Lower lobe of right lung (tissue), 2 donors: Measurements from ENCODE around the gene TSSK3. TPM values are rescaled to one million over a fixed set of nuclear protein-coding genes. Genes with fewer than 3 reads are reported as not detected.

ENCODE experiments used
- ATAC-seq, 2 donors: fragments of 200-7000 bp; cut with Tn5 transposase; one replicate each; pipeline ENCODE4 v1.9.1; 2020 to 2022; ENCODE audit warnings: mild to moderate bottlenecking in 2 of 2, moderate library complexity in 2 of 2
- DNase-seq: peaks from one replicate; pipeline ENCODE4 v3.0.0-alpha.2; 2020
- H3K27ac ChIP-seq: fragments of 200-600 bp; one replicate; pipeline ENCODE4 v1.8.0; 2022
- H3K27me3 ChIP-seq: fragments of 200-600 bp; one replicate; pipeline ENCODE4 v1.8.0; 2022; ENCODE audit warnings: low read depth
- H3K36me3 ChIP-seq: fragments of 200-600 bp; one replicate; pipeline ENCODE4 v1.8.0; 2022; ENCODE audit warnings: mild to moderate bottlenecking
- H3K4me1 ChIP-seq: fragments of 200-600 bp; one replicate; pipeline ENCODE4 v1.8.0; 2022
- H3K4me3 ChIP-seq: fragments of 200-600 bp; one replicate; pipeline ENCODE4 v1.8.0; 2022; ENCODE audit warnings: mild to moderate bottlenecking
- H3K9me3 ChIP-seq: fragments of 200-600 bp; one replicate; pipeline ENCODE4 v1.8.0; 2022
- CTCF ChIP-seq: fragments of 200-600 bp; IDR thresholded peaks from one replicate; pipeline ENCODE4 v1.8.0; 2022; ENCODE audit warnings: antibody characterized with exemption, mild to moderate bottlenecking
- intact Hi-C: fragments of 100-400 bp; cut with DNase I; formaldehyde crosslinking; loops from one replicate; pipeline ENCODE4 v1.11.0; 2022
- total RNA-seq: library from RNA; stranded (reverse); fragmentation: NEBNext Ultra II Directional; extraction: Animal tissue kit (Norgen Biotek cat#: 25700); gene quantifications from one replicate; pipeline ENCODE4 v1.2.1, GENCODE V29; 2021
- donor health status: DM: no; HTN: yes; CAD: no; lungs with severe emphysema.

Gene TSSK3
- total RNA-seq, 1 donor from 2014 or later, result 2.1 TPM

- DNase-seq (peak; percentile 87), ATAC-seq (peak; percentile 83 to 89)
- H3K9me3 ChIP-seq, result no peaks in the 10 kb centered on the region
- H3K4me3 ChIP-seq, result peak overlapping the region; percentile 79
- peak overlapping the region; percentile 95 for H3K27ac ChIP-seq
- peak; percentile 52 for TF ChIP-seq CTCF
- no peaks in the 10 kb centered on the region for H3K36me3 ChIP-seq
- no peaks in the 10 kb centered on the region for H3K27me3 ChIP-seq
- peaks cover 48% of the 10 kb centered on the region for H3K4me1 ChIP-seq
- intact Hi-C loops, result no loop called here
Observed at GRCh38 chr1:32350785-32351398, 11.4 kb upstream of the TSSK3 start.

DNA sequence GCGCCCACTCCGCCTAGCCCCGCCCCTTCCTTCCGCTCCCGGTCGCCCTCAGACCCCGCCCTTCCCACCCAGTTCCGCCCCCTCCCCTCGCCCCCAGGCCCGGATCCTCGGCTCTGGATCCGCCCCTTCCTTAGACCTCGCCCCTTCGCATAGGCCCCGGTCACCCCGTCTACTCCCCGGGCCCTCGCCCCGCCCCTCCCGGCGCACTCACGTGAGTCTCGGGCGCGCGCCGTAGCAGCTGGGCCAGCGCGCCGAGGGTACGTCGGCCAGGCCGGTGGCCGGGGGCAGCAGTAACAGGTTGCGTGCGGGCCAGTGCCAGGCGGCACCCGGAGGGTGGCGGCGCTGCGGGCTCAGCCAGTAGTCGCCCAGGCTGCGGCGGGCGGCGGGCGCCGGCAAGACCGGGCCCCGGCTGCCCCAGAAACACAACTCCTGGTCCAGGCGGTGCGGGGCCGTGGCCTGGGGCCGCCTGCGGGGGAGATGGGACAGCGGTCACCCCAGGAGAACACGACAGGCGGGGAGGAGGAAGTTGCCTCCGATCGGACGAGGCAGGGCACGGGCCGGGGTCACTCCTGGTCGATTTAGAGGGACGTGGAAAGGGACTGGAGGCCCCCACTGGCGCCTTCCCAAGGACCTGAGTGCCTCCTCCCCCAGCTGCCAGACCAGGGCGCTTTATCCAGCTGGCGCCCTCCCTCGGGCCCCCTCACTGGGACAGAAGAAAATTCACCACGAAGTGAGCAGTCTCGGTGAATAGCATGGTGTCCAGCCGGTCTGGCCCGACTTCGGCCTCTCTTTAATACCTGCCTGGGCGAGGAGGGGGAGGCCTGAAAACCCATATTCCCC is 10.7 kb upstream of the TSSK3 start:
- Histone ChIP-seq H3K27me3 (no peaks in the 10 kb centered on the region), H3K27ac (peak overlapping the region; percentile 95), H3K4me3 (peak overlapping the region; percentile 79), H3K4me1 (peaks cover 48% of the 10 kb centered on the region), H3K9me3 (no peaks in the 10 kb centered on the region), H3K36me3 (no peaks in the 10 kb centered on the region)
- DNase-seq (peak; percentile 95), ATAC-seq (peak; percentile 96)
- intact Hi-C loops, result no loop called here
- peak; percentile 21 for TF ChIP-seq CTCF

GRCh38 chr1:32352239-32352745 is 10.0 kb upstream of the TSSK3 start:
- no peak for TF ChIP-seq CTCF
- no peaks in the 10 kb centered on the region for H3K9me3 ChIP-seq
- peaks cover 48% of the 10 kb centered on the region for H3K4me1 ChIP-seq
- H3K27ac ChIP-seq, result peak overlapping the region; percentile 95
- DNase-seq, result no peak
- no peaks in the 10 kb centered on the region for H3K27me3 ChIP-seq
- intact Hi-C loops, result no loop called here
- ATAC-seq, result no peak
- H3K36me3 ChIP-seq, result no peaks in the 10 kb centered on the region
- peak overlapping the region; percentile 79 for H3K4me3 ChIP-seq

DNA sequence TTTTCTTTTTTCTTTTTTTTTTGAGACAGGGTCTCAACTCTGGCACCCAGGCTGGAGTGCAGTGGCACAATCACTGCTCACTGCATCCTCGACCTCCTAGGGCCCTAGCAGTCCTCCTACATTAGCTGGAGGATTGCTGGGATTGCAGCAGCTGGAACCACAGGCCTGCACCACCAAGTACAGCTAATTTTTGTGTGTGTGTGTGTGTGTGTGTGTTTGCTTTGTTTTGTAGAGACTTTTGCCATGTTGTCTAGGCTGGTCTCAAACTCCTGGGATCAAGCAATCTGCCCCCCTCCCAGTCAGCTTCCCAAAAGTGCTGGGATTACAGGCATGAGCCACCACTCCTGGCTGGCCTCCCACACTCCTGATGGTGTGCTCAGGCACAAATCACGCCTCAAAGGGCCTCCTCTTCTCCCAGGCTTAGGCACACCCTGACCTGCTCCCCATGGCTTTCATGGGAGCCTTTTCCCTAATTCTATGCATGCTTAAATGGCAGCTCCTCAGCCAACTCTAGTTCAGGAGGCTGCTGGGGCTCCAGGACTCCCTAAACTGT is 9.4 kb upstream of the TSSK3 start:
- H3K36me3 ChIP-seq, result no peaks in the 10 kb centered on the region
- H3K27me3 ChIP-seq, result no peaks in the 10 kb centered on the region
- TF ChIP-seq CTCF, result no peak
- DNase-seq (no peak), ATAC-seq (no peak)
- H3K4me3 ChIP-seq, result peak overlapping the region; percentile 79
- H3K27ac ChIP-seq, result peak overlapping the region; percentile 95
- H3K9me3 ChIP-seq, result no peaks in the 10 kb centered on the region
- H3K4me1 ChIP-seq, result peaks cover 48% of the 10 kb centered on the region
- intact Hi-C loops, result no loop called here

DNA sequence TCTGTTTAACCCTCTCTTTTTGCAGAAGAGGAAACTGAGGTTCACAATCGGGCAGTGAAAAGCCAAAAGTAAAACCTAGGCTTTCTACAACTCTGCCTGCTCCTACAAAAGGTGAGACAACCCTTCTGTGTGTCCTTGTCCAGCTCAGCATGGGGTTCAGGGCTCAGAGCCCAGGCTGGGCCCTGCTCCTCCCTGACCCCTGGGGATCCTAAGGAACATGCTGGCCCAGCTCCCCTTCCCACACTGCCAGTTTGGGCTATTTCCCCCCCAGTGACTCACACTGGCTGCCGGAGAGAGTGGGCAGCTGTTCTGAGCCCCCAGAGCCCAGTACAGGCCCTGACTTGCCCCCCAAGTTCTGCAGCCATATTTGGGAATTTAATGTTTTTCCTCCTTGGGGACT is 8.9 kb upstream of the TSSK3 start:
- H3K4me3 ChIP-seq, result no peak overlapping the region

More for the DNA sequence above, 8.9 kb upstream of the TSSK3 start:
- TF ChIP-seq CTCF, result no peak
- H3K4me1 ChIP-seq, result peaks cover 47% of the 10 kb centered on the region
- no peak for DNase-seq
- intact Hi-C loops, result no loop called here
- no peak for ATAC-seq
- H3K27me3 ChIP-seq, result no peaks in the 10 kb centered on the region
- no peak overlapping the region for H3K27ac ChIP-seq
- no peaks in the 10 kb centered on the region for H3K36me3 ChIP-seq
- no peaks in the 10 kb centered on the region for H3K9me3 ChIP-seq
